ENCODE results near the gene LRIG2. TPM values are rescaled to one million over a fixed set of nuclear protein-coding genes. Genes with fewer than 3 reads are reported as not detected.
A peak's percentile ranks its signal among the peaks of the same experiment; 100 is the strongest.
"Not testable (repeated sequence)": the region's sequence is repeated elsewhere in the genome, so short reads cannot be mapped to it uniquely, and the experiment has no call there.

Gene LRIG2
- polyA plus RNA-seq, 1 of the 3 experiments (the other 2 are of a cell fraction) = 3.8 TPM

GRCh38 chr1:113072757-113073478, at the start of gene LRIG2 (continued):
- no peak for TF ChIP-seq ZBTB33 (IDR thresholded peaks at IDR 0.05; ENCODE audit: borderline replicate concordance, low read depth)
- no peak for TF ChIP-seq TCF12 (IDR thresholded peaks at IDR 0.05)
- no peak for TF ChIP-seq FOXM1 (IDR thresholded peaks at IDR 0.05; ENCODE audit: low read depth)
- TF ChIP-seq RAD21 (IDR thresholded peaks at IDR 0.05; ENCODE audit: low read length) = peak; percentile 50
- peak; percentile 80 for TF ChIP-seq PBX3 (IDR thresholded peaks at IDR 0.05)

GRCh38 chr1:113023316-113023715, 49.7 kb upstream of the LRIG2 start:
- not testable (repeated sequence) for H3K9me3 ChIP-seq; H3K4me1 ChIP-seq (ENCODE audit: control insufficient read depth in 1 of 2, insufficient read depth in 2 of 2, low read depth in 1 of 2, low read length in 1 of 2); H3K27me3 ChIP-seq (ENCODE audit: insufficient read depth); H3K79me2 ChIP-seq (ENCODE audit: insufficient read depth); H3F3A ChIP-seq (replicated peaks; ENCODE audit: insufficient read depth); H3K9me2 ChIP-seq; H4K20me1 ChIP-seq (ENCODE audit: insufficient read depth); H3K9ac ChIP-seq; H3K4me2 ChIP-seq; DNase-seq; H3K27ac ChIP-seq (ENCODE audit: low read depth in 2 of 2, low read length in 1 of 2); H2AFZ ChIP-seq (ENCODE audit: low read depth); H3K36me3 ChIP-seq (replicated peaks in 1 of 2; ENCODE audit: control insufficient read depth in 1 of 2, insufficient read depth in 2 of 2, low read length in 1 of 2); H3K4me3 ChIP-seq (ENCODE audit: low read depth in 2 of 2, low read length in 1 of 2)
- WGBS (ENCODE audit: low lambda C conversion rate) = 97% methylated on average over 4 of the region's 4 CpGs
- POLR2A ChIA-PET = interaction anchor here (1.1 kb wide), 1 partner anchor 49 kb away, joined by 5 read pairs; the partner anchor contains the start of gene LRIG2
- CTCF ChIA-PET = interaction anchor here (2.5 kb wide), 1 partner anchor 19 kb away, joined by 13 read pairs; no protein-coding TSS in a partner anchor

GRCh38 chr1:113027007-113027406, 46.0 kb upstream of the LRIG2 start:
- Histone ChIP-seq H3K79me2 (ENCODE audit: insufficient read depth) (no peaks in the 10 kb centered on the region), H4K20me1 (ENCODE audit: insufficient read depth) (no peaks in the 10 kb centered on the region), H2AFZ (ENCODE audit: low read depth) (no peak overlapping the region), H3K27ac (ENCODE audit: low read depth in 2 of 2, low read length in 1 of 2) (no peak overlapping the region), H3F3A (replicated peaks; ENCODE audit: insufficient read depth) (no peaks in the 10 kb centered on the region), H3K9me3 (no peaks in the 10 kb centered on the region), H3K9me2 (no peaks in the 10 kb centered on the region), H3K27me3 (ENCODE audit: insufficient read depth) (no peaks in the 10 kb centered on the region), H3K4me3 (ENCODE audit: low read depth in 2 of 2, low read length in 1 of 2) (no peak overlapping the region), H3K4me2 (no peak overlapping the region), H3K36me3 (replicated peaks in 1 of 2; ENCODE audit: control insufficient read depth in 1 of 2, insufficient read depth in 2 of 2, low read length in 1 of 2) (no peaks in the 10 kb centered on the region), H3K4me1 (ENCODE audit: control insufficient read depth in 1 of 2, insufficient read depth in 2 of 2, low read depth in 1 of 2, low read length in 1 of 2) (peaks cover 0 to 3% of the 10 kb centered on the region in 2 experiments; a peak in 1 of 4 replicates), H3K9ac (no peak overlapping the region)
- 96% methylated on average over 5 of the region's 5 CpGs for WGBS (ENCODE audit: low lambda C conversion rate)
- no peak for TF ChIP-seq USF2 (IDR thresholded peaks at IDR 0.05; ENCODE audit: borderline replicate concordance, low read depth, low read length)
- no peak for TF ChIP-seq YY1 (IDR thresholded peaks at IDR 0.05; ENCODE audit: low read depth)
- POLR2A ChIA-PET = interaction anchor here (0.6 kb wide), 1 partner anchor 41 kb away, joined by 3 read pairs; no protein-coding TSS in a partner anchor
- CTCF ChIA-PET = no interaction called here
- no peak for DNase-seq

Measured in SK-N-SH (cell line).